Suprapubic skin (tissue), 4 donors: ENCODE data around the gene RHOF. TPM values are rescaled to one million over a fixed set of nuclear protein-coding genes. Genes with fewer than 3 reads are reported as not detected.

Experiments used
- DNase-seq, 2 donors: peaks; one replicate each; pipeline ENCODE4 v3.0.0-alpha.2; 2019; ENCODE audit warnings: low spot score in 2 of 2
- H3K27ac ChIP-seq: fragments of 200-600 bp; sonication (generic); one replicate; pipeline ENCODE4 v1.5.1; 2019
- H3K27me3 ChIP-seq: fragments of 200-600 bp; sonication (generic); one replicate; pipeline ENCODE4 v1.5.1; 2019
- H3K36me3 ChIP-seq: fragments of 200-600 bp; sonication (generic); one replicate; pipeline ENCODE4 v1.5.1; 2019
- H3K4me1 ChIP-seq: fragments of 200-600 bp; sonication (generic); one replicate; pipeline ENCODE4 v1.5.1; 2019
- H3K4me3 ChIP-seq: fragments of 200-600 bp; sonication (generic); one replicate; pipeline ENCODE4 v1.5.1; 2019; ENCODE audit warnings: mild to moderate bottlenecking
- H3K9me3 ChIP-seq: fragments of 200-600 bp; sonication (generic); one replicate; pipeline ENCODE4 v1.5.1; 2019
- EP300 ChIP-seq: sonication (generic); formaldehyde crosslinking; IDR thresholded peaks from one replicate; pipeline ENCODE4 v1.6.1; 2017; ENCODE audit warnings: antibody characterized with exemption
- POLR2A ChIP-seq, 2 donors: fragments of 450-650 bp; IDR thresholded peaks; one replicate each; pipeline ENCODE4 v1.6.1; 2017; ENCODE audit warnings: antibody characterized with exemption in 2 of 2, mild to moderate bottlenecking in 2 of 2, moderate library complexity in 2 of 2
- POLR2AphosphoS5 ChIP-seq, 3 donors: sonication (generic); formaldehyde crosslinking; IDR thresholded peaks; one replicate each; pipeline ENCODE4 v1.6.1; 2017; ENCODE audit warnings: antibody characterized with exemption in 3 of 3
- WGBS: methylation state at CpG from one replicate; pipeline ENCODE4 v1.1.5; 2018; 5-methylcytosine and 5-hydroxymethylcytosine counted together
- total RNA-seq, 4 donors: library from RNA; depleted of rRNA; stranded (reverse); fragments of >200 nt; gene quantifications; one replicate each; pipeline ENCODE4 v1.1.0, GENCODE V29; 2016
- TF ChIP-seq, protein P1 (sequence below), 2 donors: fragments of 200-600 bp in 1 of 2; fragments of 450-650 bp in 1 of 2; sonication (generic) in 1 of 2; IDR thresholded peaks; one replicate each; pipeline ENCODE4 v1.5.1; 2016 to 2019; ENCODE audit warnings: antibody characterized with exemption in 2 of 2, mild to moderate bottlenecking in 1 of 2, moderate library complexity in 1 of 2

RHOF gene
- total RNA-seq, 4 donors from 2014 or later, result 6.6 to 20.4 (median 17.5) TPM

DNA sequence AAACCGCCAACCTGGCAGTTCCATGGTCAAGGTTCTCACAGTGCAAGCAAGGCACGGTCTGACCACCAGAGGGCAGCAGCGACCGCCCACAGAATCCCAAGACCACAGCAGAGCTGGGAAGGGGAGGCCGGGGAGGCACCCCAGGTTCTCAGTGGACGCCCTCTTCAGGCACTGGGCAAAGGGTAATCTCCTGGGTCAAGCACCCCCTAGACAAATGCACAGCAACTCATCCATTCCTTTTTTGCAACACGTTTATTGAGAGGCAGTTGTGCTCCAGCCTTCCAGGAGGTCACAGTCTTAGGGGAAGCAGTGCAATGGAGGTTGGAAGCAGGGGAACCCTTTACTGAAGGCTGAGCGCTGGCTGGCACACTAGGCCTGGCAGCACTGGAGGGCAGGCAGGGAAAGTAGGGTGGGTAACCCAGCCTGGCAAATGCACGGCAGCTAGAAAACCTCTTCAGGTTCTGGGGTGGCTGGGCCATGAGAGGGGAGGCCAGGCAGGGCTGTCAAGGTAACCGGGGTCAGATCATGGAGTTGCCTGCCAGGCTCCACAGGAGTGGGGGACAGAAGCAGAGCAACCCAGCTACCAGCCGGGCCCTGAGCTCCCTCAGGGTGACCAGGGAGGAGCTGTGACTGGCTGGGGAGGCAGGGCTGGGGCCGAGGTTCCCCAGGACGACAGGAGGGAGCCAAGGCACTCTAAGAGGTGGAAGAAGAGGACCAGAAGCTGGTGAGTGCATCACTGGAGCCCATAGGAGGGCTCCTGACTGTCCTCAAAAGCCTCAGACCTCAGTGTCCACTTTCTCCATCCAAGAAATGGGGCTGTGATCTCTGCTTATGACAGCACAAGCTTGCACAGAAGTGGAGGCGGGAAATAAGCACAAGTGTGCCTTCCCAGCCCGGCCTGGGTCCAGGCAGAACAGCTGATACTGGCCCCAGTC is 1.8 kb upstream of the RHOF start:
- Histone ChIP-seq H3K36me3 (peaks cover 5% of the 10 kb centered on the region), H3K27me3 (no peaks in the 10 kb centered on the region), H3K4me1 (peaks cover 68% of the 10 kb centered on the region), H3K9me3 (no peaks in the 10 kb centered on the region), H3K27ac (peak overlapping the region; percentile 57), H3K4me3 (peak overlapping the region; percentile 61)
- TF ChIP-seq POLR2AphosphoS5 (IDR thresholded peaks at IDR 0.05), result no peak
- no peak for TF ChIP-seq EP300
- no peak for TF ChIP-seq POLR2A (IDR thresholded peaks at IDR 0.05)
- TF ChIP-seq, protein P1, sequence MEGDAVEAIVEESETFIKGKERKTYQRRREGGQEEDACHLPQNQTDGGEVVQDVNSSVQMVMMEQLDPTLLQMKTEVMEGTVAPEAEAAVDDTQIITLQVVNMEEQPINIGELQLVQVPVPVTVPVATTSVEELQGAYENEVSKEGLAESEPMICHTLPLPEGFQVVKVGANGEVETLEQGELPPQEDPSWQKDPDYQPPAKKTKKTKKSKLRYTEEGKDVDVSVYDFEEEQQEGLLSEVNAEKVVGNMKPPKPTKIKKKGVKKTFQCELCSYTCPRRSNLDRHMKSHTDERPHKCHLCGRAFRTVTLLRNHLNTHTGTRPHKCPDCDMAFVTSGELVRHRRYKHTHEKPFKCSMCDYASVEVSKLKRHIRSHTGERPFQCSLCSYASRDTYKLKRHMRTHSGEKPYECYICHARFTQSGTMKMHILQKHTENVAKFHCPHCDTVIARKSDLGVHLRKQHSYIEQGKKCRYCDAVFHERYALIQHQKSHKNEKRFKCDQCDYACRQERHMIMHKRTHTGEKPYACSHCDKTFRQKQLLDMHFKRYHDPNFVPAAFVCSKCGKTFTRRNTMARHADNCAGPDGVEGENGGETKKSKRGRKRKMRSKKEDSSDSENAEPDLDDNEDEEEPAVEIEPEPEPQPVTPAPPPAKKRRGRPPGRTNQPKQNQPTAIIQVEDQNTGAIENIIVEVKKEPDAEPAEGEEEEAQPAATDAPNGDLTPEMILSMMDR (IDR thresholded peaks at IDR 0.05), result peak; percentile 91 to 93
- 37% methylated on average over 7 of the region's 15 CpGs for WGBS
- DNase-seq, result peak; percentile 94

DNA sequence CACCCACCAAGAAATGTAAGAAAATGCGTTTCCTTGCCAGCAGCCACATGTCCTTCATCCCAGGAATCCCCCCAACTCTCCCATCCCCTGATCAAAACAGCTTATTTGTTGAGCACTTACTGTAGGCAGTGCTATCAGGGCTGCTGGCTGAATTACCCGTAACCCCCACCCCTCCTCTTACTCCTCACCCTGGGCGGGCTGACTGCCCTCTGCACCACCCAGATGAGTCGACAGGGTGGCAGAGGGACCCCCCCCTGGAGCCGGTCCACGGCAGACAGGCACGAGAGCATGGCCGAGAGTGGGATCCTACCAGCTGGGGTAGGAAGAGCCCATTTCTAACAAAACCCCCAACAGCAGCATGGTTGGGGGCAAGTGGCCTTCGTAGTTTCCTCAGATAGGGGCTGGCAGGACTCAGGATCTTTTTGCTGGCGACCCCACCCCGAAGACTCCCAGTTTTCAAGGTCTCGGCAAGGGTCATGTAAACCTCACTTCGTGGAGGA is 1.1 kb upstream of the RHOF start:
- Histone ChIP-seq H3K36me3 (peaks cover 5% of the 10 kb centered on the region), H3K4me3 (peak overlapping the region; percentile 61), H3K27me3 (no peaks in the 10 kb centered on the region), H3K9me3 (no peaks in the 10 kb centered on the region), H3K4me1 (peaks cover 68% of the 10 kb centered on the region), H3K27ac (peak overlapping the region; percentile 57)
- no peak for TF ChIP-seq POLR2A (IDR thresholded peaks at IDR 0.05)
- TF ChIP-seq EP300, result no peak
- TF ChIP-seq, protein P1 (IDR thresholded peaks at IDR 0.05), result no peak
- no peak for TF ChIP-seq POLR2AphosphoS5 (IDR thresholded peaks at IDR 0.05)
- DNase-seq, result peak in 1 of 2 donors; percentile 77
- 5% methylated on average over 5 of the region's 13 CpGs for WGBS

DNA sequence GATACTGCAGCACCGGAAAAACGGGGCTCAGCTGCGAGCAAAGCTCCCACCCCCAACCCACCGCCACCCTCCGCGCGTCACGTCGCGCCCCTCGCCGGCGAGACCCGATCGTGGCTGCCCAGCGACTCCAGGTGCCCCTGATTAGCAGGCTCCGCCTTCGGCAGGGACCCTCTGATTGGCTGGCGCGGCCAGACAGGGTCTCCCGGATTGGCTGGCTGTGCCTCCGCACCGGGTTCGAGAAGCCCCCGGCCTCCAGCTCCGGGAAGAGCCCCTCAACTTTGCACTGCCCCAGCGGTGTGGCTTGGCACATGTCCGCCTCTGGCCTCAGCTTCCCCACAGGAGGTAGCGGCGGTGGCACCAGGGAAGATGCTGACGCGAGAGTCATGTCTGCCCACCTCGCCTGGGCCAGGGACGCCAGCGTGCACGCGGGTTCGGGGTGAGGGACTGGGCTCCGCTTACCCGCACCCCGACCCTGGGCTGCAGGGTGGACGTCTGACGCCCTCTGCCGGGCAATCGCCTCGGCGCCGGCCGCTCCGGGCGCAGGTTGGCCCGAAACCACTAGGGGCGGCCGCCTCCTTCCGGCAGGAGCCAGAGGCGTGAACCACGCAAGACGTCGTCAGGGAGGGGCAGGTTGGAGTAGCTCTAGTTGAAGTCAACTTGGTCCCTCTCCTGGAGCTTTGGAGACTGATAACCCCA is 498 bp upstream of the RHOF start:
- peak overlapping the region; percentile 61 for H3K4me3 ChIP-seq
- peaks cover 5% of the 10 kb centered on the region for H3K36me3 ChIP-seq
- no peaks in the 10 kb centered on the region for H3K27me3 ChIP-seq
- peak; percentile 92 to 94 for DNase-seq
- peaks cover 64% of the 10 kb centered on the region for H3K4me1 ChIP-seq
- WGBS, result under 1% methylated on average over 22 of the region's 59 CpGs
- no peaks in the 10 kb centered on the region for H3K9me3 ChIP-seq
- TF ChIP-seq EP300 (no peak), POLR2AphosphoS5 (IDR thresholded peaks at IDR 0.05) (peak; percentile 20 to 84 (median 62)), POLR2A (IDR thresholded peaks at IDR 0.05) (no peak)
- TF ChIP-seq, protein P1 (IDR thresholded peaks at IDR 0.05), result peak; percentile 100
- peak overlapping the region; percentile 57 for H3K27ac ChIP-seq

DNA sequence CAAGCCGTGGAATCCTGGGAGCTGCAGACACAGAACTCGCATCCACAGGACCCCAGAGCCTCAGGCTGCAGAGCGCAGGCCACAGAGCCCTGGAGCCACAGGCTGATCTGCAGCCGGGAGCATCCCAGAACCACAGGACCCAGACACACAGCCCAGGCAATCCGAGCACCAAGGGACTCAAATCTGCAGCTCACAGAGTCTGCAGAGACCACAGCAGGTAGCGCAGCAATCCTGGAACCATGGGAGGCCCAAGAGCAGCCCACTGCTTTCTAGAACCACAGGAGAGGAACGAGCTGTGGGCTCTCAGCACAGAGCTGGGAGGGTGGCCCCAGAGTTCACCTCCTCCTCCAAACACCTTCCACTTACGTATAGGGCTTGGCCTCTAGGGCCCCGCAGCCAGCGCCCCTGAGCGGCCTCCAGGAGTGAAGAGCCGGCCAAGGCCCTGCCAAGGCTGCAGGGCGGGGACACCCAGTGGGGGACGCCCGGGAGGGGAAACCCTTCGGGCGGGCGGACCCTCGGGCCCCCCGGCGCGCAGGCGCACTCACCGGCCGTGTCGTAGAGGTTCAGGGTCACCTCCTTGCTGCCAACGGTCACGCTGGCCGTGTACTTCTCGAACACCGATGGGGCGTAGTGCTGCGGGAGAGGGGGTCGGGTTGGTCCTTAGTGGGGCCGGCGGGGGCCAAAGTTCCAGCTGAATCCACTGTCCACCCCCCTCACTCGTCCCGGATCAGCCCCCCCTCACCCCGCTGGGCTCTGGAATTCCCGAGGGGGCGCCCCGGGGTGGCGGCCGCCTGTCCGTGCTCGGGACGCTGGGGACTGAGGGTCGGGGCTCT is 665 bp downstream of the RHOF start:
- WGBS, result 67% methylated on average over 6 of the region's 48 CpGs
- Histone ChIP-seq H3K9me3 (no peaks in the 10 kb centered on the region), H3K4me3 (peak overlapping the region; percentile 61), H3K27me3 (no peaks in the 10 kb centered on the region), H3K27ac (peak overlapping the region; percentile 25), H3K36me3 (peaks cover 5% of the 10 kb centered on the region), H3K4me1 (peaks cover 52% of the 10 kb centered on the region)
- no peak for TF ChIP-seq EP300
- TF ChIP-seq POLR2A (IDR thresholded peaks at IDR 0.05), result no peak
- TF ChIP-seq, protein P1 (IDR thresholded peaks at IDR 0.05), result no peak
- no peak for TF ChIP-seq POLR2AphosphoS5 (IDR thresholded peaks at IDR 0.05)
- no peak for DNase-seq
